Left renal cortex interstitium (tissue), 4 donors: ENCODE data around the gene MARK4. TPM values are rescaled to one million over a fixed set of nuclear protein-coding genes. Genes with fewer than 3 reads are reported as not detected.
"Not testable (repeated sequence)": the region's sequence is repeated elsewhere in the genome, so short reads cannot be mapped to it uniquely, and the experiment has no call there.

Source experiments
- DNase-seq, 4 donors: peaks; one replicate each; pipeline ENCODE4 v3.0.0-alpha.2; 2013; ENCODE audit warnings: low read depth in 4 of 4, low spot score in 2 of 4, missing footprints in 1 of 4
- polyA plus RNA-seq, 4 donors: library from polyadenylated mRNA; unstranded; fragments of 120-200 nt; gene quantifications; one replicate each; pipeline ENCODE4 v1.2.1, GENCODE V29; 2013; ENCODE audit not compliant: insufficient read length in 4 of 4

Gene MARK4
- polyA plus RNA-seq, 4 donors, result 34.4 to 41.7 (median 41.1) TPM

GRCh38 chr19:45243144-45243732 is 7.8 kb upstream of the MARK4 start:
- no peak for DNase-seq

DNA sequence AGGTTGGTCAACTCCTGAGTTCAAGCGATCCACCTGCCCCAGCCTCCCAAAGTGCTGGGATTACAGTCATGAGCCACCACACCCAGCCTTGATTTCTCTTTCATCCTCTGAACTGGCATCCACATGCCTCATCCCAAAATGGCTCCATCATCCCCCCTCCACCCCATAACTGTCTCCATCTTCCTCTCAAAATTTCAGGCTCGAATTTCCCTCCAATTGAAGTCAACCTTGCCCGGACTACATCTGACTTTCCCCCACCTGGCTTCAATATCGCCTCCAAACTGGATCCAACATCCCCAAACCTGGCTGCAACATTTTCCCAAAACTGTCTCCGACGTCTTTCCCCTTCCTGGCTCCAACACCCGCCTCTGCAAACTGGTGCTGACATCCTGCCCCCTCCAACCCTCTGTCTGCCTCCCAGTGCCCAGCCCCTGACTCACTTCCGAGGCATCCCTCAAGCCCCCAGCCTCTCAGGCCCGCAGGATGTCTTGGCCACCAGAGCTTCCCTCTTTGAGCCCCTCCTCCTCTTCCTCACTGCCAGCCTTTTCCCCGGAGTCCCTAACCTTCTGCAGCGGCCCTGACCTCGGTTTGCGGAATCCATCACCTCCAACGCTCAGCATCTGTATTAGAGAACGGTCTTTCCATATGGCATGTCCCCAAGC is 6.8 kb upstream of the MARK4 start:
- no peak for DNase-seq

DNA sequence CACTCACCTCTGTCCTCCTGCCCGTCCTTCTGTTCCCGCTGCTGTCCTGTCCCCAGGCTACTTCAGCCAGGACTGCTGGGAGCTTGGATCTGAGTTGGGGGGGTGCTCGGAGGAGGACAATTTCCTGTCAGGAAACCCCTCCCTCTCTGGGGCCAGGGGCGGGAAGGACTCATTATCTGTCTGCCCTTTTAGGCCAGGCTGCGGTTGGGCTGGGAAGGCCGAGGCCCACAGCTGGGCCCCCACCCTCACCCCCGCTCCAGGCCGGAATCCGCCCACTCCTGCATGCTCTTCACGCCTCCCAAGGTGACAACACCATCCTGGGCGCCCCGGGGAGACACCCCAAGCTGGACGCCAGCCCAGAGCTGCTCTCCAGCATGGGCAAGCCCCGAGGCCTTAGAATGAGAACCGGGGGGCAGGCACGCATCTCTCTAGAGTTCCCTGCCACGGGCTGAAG is 5.7 kb upstream of the MARK4 start, which contains the start of gene EXOC3L2:
EXOC3L2 (minus strand) TSS at position 74 of the 454 bp plus-strand sequence. CDS start 6,362 bp downstream, outside the sequence.
- DNase-seq, result no peak

- no peak for DNase-seq
These were observed 5.2 kb upstream of the MARK4 start for GRCh38 chr19:45245826-45246225.

- DNase-seq, result no peak
These were observed 3.9 kb upstream of the MARK4 start for GRCh38 chr19:45247136-45247535.

DNA sequence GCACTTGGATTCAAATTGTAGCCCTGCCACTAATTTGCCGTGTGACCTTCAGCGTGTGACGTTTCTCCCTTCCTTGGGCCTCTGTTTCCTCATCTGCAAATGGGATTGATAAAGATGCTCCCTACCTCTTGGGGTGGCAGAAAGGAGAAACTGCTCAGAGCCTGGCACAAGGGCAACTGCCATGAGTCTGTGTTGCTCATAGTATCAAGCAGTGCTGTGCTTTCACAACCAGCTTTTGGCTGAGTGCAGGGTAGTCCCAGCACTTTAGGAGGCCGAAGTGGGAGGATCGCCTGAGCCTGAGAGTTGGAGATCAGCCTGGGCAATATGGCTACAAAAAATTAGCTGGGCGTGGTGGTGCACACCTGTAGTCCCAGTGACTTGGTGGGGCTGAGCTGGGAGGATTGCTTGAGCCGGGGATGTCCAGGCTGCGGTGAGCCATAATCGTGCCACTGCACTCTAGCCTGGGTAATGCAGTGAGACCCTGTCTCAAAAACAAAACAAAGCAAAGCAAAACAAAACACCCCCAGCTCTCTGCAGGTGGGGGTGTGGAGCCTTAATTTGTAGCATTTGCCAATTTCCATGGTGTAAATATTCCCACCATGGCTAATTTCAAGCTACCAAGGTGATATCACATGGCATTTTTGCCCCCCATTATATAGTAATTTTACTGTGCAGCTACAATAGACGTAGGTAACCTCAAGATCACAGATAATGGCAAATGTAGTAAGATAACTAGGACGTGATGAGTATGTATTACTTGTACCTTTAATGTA is 1.6 kb upstream of the MARK4 start:
- DNase-seq, result no peak

DNA sequence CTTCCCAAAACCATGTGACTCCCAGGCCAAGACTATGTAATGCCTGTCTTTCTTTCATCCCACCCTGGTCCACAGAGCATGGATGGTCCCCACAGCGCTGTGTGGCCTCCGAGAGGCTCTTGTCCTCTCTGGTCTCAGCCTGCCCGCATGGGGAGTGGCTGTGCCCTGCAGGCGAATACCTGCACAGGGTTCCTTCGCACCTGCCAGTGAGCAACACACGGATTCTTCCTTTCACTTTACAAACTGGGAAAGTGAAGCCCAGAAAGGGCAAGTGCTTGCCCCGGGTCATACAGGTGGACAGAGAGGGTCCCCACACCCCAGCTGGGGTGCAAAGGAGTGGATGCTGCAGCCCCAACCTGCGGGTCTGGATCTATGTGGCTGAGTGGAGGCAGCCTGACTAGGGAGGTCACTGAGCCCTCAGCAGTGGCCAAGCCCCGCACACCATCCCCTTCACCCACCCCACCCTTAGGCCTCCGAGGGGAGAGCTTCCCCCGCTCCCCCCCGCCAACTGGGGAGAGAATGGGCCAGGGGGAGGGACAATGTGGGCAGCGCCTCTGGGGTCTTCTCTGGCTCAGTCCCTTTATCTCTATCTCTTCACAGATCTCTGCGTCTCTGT is 747 bp upstream of the MARK4 start:
- DNase-seq, result no peak

DNA sequence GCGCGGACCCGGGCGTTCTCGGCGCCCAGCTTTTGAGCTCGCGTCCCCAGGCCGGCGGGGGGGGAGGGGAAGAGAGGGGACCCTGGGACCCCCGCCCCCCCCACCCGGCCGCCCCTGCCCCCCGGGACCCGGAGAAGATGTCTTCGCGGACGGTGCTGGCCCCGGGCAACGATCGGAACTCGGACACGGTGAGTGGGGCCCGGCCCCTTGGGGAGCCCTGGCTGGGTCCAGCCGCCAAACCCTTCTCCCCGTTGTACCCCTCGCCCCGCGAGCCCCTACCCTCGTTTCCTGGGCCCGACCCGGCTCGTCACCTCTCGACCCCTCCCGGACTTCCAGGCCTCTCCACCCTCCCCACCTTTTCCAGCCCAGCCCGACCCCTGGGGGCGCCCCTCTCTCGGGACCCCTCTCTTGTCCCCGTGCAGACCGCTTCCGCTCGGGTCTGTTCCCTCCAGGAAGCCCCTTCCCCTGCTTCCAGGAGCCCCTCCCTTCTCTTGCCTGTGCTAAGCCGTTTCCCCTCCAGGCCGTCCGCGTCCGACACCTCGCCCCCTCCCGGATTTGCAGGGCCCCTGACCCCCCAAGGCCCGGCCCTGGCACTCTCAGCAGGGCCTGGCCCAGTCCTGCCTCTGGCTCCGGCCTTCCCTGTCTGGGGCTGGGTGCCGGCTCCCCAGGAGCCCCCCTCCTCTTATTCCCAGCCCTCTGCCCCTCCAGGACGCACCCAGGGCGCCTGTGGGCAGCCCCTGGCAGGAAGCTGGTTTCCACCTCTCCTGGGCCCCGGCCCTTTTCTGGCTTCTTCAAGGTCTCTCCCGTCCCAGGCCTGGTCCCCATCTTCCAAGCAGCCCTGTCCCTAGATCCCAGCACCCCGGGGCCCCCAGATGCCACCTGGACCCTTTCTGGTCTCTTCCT is 632 bp downstream of the MARK4 start:
- no peak for DNase-seq

DNA sequence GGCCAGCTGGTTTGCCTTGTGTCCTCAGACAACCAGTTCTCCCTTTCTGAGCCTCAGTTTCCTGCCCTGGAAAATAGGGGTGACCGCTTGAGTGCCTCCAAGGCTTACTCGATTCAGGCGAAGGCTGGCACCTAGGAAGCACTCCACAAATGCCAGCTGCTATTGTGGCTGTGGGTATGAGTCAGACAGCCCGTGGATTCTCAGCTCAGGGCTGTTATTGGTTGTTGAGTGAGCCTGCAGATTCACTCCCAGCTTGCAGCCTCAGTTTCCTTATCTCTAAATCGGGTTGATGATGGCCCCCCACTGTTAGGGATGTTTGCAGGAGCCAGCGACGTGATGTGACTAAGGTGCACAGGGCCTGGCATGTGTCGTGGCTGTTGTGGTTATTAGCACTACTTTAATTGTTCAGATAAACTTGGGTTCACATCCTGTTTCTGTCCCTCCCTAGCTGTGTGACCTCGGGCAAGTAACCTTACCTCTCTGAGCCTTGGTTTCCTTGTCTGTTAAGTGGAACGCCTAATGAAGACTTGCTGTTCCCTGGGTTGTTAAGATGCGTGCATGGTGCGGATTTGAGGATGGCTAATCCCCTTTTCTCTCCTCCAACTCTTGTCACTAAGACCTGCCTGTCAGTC is 2.4 kb downstream of the MARK4 start:
- no peak for DNase-seq

DNA sequence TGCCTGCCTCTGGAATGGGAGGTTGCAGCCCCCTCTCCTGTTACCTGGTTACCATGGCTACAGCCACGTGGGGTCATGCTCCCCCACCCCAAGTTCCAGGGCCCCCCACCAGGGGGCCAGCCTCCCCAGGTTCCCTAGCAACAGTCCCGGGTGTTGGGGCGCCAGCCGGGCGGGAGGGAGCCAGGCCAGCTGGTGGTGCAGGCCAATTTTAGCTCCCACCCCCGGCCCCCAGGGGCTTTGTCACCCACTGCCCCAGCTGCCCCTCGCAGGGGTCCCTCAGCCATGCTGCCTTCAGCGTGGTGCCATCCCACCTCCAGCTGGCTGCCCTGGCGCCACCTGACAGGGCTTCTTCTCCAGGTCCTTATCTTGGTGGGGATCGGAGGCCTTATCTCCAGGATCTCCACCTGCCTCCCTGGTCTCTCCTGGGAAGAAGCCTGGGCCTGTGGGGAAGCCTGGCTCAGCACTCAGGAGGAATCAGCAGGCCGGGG is 3.0 kb downstream of the MARK4 start:
- no peak for DNase-seq

- DNase-seq, result no peak
These were observed 4.6 kb downstream of the MARK4 start for GRCh38 chr19:45255611-45256157.

- no peak for DNase-seq
These were observed 5.8 kb downstream of the MARK4 start for GRCh38 chr19:45256836-45257235.

GRCh38 chr19:45258862-45259261 is 7.8 kb downstream of the MARK4 start:
- DNase-seq, result no peak

DNA sequence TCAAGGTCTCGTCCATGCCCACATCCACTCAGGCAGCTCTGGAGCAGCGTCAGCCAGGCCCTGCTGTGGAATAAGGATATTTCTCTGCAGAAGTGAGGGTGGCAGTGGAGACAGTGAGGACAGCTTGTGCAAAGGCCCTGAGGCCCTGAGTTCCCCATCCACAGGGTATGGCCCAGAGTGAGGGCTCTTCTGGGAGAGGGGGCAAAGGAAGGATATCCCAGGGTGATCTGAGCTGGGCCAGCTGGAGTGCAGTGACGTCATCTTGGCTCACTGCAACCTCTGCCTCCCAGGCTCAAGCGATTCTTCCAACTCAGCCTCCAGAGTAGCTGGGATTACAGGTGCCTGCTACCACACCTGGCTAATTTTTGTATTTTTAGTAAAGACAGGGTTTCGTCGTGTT is 11.5 kb downstream of the MARK4 start:
- no peak for DNase-seq

- no peak for DNase-seq
These were observed 11.9 kb downstream of the MARK4 start for GRCh38 chr19:45263013-45263412.

GRCh38 chr19:45264781-45265317 is 13.8 kb downstream of the MARK4 start:
- no peak for DNase-seq

DNA sequence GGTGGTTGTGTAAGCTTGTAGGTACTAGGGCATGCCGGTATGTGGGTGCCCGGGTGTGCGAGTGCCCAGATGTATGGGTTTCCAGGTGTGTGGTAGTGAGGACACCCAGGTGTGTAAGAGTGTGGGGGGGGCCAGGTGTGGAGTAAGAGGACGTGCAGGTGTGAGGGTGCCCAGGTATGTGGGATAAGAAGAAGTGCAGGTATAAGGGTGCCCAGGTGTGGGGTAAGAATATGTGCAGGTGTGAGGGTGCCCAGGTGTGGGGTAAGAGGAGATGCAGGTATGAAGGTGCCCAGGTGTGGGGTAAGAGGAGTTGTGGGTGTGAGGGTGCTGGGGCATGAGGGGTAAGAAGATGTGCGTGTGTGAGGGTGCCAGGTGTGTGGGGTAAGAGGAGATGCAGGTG is 14.3 kb downstream of the MARK4 start:
- DNase-seq, result no peak

GRCh38 chr19:45267296-45267695 is 16.2 kb downstream of the MARK4 start:
- DNase-seq, result no peak

DNA sequence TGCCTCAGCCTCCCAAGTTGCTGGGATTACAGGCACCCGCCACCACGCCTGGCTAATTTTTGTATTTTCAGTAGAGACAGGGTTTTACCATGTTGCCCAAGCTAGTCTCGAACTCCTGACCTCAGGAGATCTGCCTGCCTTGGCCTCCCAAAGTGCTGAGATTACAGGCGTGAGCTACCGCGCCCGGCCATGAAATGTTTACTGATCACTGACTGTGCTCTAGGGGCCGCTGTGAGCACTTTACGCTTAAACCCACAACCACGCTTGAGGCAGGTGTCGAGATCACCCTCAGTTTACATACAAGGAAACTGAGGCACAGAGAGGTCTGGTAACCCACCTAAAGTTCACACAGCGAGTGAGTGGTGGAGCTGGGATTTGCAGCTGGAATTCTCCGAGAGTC is 18.9 kb downstream of the MARK4 start:
- DNase-seq, result not testable (repeated sequence)
